Type B pancreatic cell (in vitro differentiated cells): ENCODE data around the gene TMEM63A. TPM values are rescaled to one million over a fixed set of nuclear protein-coding genes. Genes with fewer than 3 reads are reported as not detected.
"Not testable (repeated sequence)": the region's sequence is repeated elsewhere in the genome, so short reads cannot be mapped to it uniquely, and the experiment has no call there.

Experiments used
- DNase-seq: peaks from one replicate; pipeline ENCODE4 v3.0.0; 2021; ENCODE audit warnings: mixed read lengths; ENCODE audit not compliant: unreplicated experiment; ENCODE audit errors: extremely low spot score
- H3K27ac Mint-ChIP-seq: 2 replicates; pipeline ENCODE4 v1.8.0; 2021; ENCODE audit warnings: mild to moderate bottlenecking, mixed read lengths
- H3K27me3 Mint-ChIP-seq: 2 replicates; pipeline ENCODE4 v1.8.0; 2021; ENCODE audit warnings: mixed read lengths
- H3K36me3 Mint-ChIP-seq: 2 replicates; pipeline ENCODE4 v1.8.0; 2021; ENCODE audit warnings: mixed read lengths
- H3K4me1 Mint-ChIP-seq: one replicate; pipeline ENCODE4 v1.8.0; 2021; ENCODE audit warnings: mixed read lengths; ENCODE audit not compliant: unreplicated experiment
- H3K4me3 Mint-ChIP-seq: 2 replicates; pipeline ENCODE4 v1.8.0; 2021; ENCODE audit warnings: mild to moderate bottlenecking, mixed read lengths
- H3K9me3 Mint-ChIP-seq: 2 replicates; pipeline ENCODE4 v1.8.0; 2021; ENCODE audit warnings: mixed read lengths
- CTCF ChIP-seq: fragments of 200-600 bp; sonication (generic); conservative IDR thresholded peaks from 2 replicates; pipeline ENCODE4 v1.5.0; 2021; ENCODE audit warnings: antibody characterized with exemption, mild to moderate bottlenecking
- total RNA-seq: library from RNA; stranded (reverse); gene quantifications from 2 replicates; pipeline ENCODE4 v1.2.1, GENCODE V29; 2021; ENCODE audit warnings: low replicate concordance

TMEM63A gene
- total RNA-seq, 1 donor from 2014 or later: 63.3 TPM

GRCh38 chr1:225811622-225812487 lies 70.3 kb downstream of the TMEM63A start:
- peak overlapping the region; percentile 20 for H3K27ac Mint-ChIP-seq
- peak overlapping the region; percentile 94 for H3K4me3 Mint-ChIP-seq
- H3K36me3 Mint-ChIP-seq: no peaks in the 10 kb centered on the region
- DNase-seq: no peak
- no peaks in the 10 kb centered on the region for H3K27me3 Mint-ChIP-seq
- TF ChIP-seq CTCF: peak; percentile 56
- no peaks in the 10 kb centered on the region for H3K9me3 Mint-ChIP-seq
- H3K4me1 Mint-ChIP-seq: peaks cover 32% of the 10 kb centered on the region

GRCh38 chr1:225810579-225811538 lies 71.3 kb downstream of the TMEM63A start:
- Mint-ChIP-seq H3K4me3 (peak overlapping the region; percentile 94), H3K4me1 (peaks cover 31% of the 10 kb centered on the region), H3K27ac (peak overlapping the region; percentile 77)
- DNase-seq, H3K27me3 Mint-ChIP-seq, H3K9me3 Mint-ChIP-seq, H3K36me3 Mint-ChIP-seq: not testable (repeated sequence)

- Mint-ChIP-seq H3K4me3 (peak within 1 kb of the TSS; percentile 94), H3K9me3 (no peaks in the 10 kb centered on the region), H3K27ac (peak within 1 kb of the TSS; percentile 77), H3K36me3 (no peaks in the 10 kb centered on the region), H3K27me3 (no peaks in the 10 kb centered on the region), H3K4me1 (peaks cover 27% of the 10 kb centered on the region)
- TF ChIP-seq CTCF: peak; percentile 56
- DNase-seq: peak; percentile 90
Observed at GRCh38 chr1:225809842-225810578, 72.2 kb downstream of the TMEM63A start, which contains the start of gene EPHX1. Gene EPHX1, plus strand, starts transcription at chr1:225810124. Its CDS starts 18,606 bp downstream, at chr1:225828730.

GRCh38 chr1:225808136-225808535 lies 74.0 kb downstream of the TMEM63A start:
- Mint-ChIP-seq H3K36me3 (peaks cover 4% of the 10 kb centered on the region), H3K9me3 (no peaks in the 10 kb centered on the region), H3K4me1 (peaks cover 20% of the 10 kb centered on the region), H3K27me3 (no peaks in the 10 kb centered on the region), H3K4me3 (no peak overlapping the region), H3K27ac (no peak overlapping the region)
- no peak for DNase-seq
- no peak for TF ChIP-seq CTCF

GRCh38 chr1:225806736-225807135 lies 75.4 kb downstream of the TMEM63A start:
- not testable (repeated sequence) for H3K4me3 Mint-ChIP-seq, H3K27ac Mint-ChIP-seq, H3K9me3 Mint-ChIP-seq, DNase-seq, H3K27me3 Mint-ChIP-seq, H3K36me3 Mint-ChIP-seq
- peaks cover 12% of the 10 kb centered on the region for H3K4me1 Mint-ChIP-seq

GRCh38 chr1:225806249-225806648 lies 75.9 kb downstream of the TMEM63A start:
- DNase-seq: no peak
- Mint-ChIP-seq H3K27ac (no peak overlapping the region), H3K4me1 (peaks cover 7% of the 10 kb centered on the region), H3K36me3 (peaks cover 8% of the 10 kb centered on the region), H3K9me3 (no peaks in the 10 kb centered on the region), H3K4me3 (no peak overlapping the region), H3K27me3 (no peaks in the 10 kb centered on the region)
- no peak for TF ChIP-seq CTCF

- H3K4me1 Mint-ChIP-seq, H3K27me3 Mint-ChIP-seq, H3K9me3 Mint-ChIP-seq, H3K4me3 Mint-ChIP-seq, H3K27ac Mint-ChIP-seq, DNase-seq: not testable (repeated sequence)
- H3K36me3 Mint-ChIP-seq: peaks cover 29% of the 10 kb centered on the region
Observed at GRCh38 chr1:225801146-225801545, 81.0 kb downstream of the TMEM63A start.

GRCh38 chr1:225796097-225796496 lies 86.1 kb downstream of the TMEM63A start:
- not testable (repeated sequence) for H3K27me3 Mint-ChIP-seq, H3K4me3 Mint-ChIP-seq, H3K27ac Mint-ChIP-seq, DNase-seq, H3K4me1 Mint-ChIP-seq
- Mint-ChIP-seq H3K9me3 (peaks cover 13% of the 10 kb centered on the region), H3K36me3 (peaks cover 60% of the 10 kb centered on the region)
